ENCODE measurements around the gene SEC11A.
A peak's percentile ranks its signal among the peaks of the same experiment; 100 is the strongest.
"Not testable (repeated sequence)": the region's sequence is repeated elsewhere in the genome, so short reads cannot be mapped to it uniquely, and the experiment has no call there.

SEC11A gene

DNA sequence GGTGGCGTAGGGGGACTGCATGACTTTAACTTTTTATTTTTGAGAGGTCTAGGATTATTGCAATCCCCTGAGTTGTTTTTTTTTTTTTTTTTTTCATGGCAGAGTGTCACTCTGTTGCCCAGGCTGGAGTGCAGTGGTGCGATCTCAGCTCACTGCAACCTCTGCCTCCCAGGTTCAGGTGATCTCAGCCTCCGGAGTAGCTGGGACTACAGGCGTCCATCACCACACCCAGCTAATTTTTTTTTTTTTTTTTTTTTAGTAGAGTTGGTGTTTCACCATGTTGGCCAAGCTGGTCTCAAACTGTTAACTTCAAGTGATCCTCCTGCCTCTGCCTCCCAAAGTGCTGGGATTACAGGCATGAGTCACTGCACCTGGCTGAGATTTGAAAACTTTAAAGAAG lies 39.0 kb upstream of the SEC11A start:
- H3K27ac ChIP-seq (ENCODE audit: low read depth in 2 of 2, low read length in 2 of 2); H3K9ac ChIP-seq (ENCODE audit: low read depth in 1 of 2, low read length in 2 of 2); H3K4me3 ChIP-seq (ENCODE audit: low read length in 2 of 2); H3K9me3 ChIP-seq (ENCODE audit: control insufficient read depth in 2 of 2, low read length in 2 of 2); H3K36me3 ChIP-seq (ENCODE audit: control insufficient read depth in 2 of 2, insufficient read depth in 2 of 2, low read length in 2 of 2); H3K27me3 ChIP-seq (ENCODE audit: control insufficient read depth in 2 of 2, insufficient read depth in 2 of 2, low read length in 2 of 2): not testable (repeated sequence)
- peaks cover 39 to 43% of the 10 kb centered on the region in 2 donors for H3K4me1 ChIP-seq (ENCODE audit: control insufficient read depth in 2 of 2, insufficient read depth in 2 of 2, low read length in 2 of 2)

DNA sequence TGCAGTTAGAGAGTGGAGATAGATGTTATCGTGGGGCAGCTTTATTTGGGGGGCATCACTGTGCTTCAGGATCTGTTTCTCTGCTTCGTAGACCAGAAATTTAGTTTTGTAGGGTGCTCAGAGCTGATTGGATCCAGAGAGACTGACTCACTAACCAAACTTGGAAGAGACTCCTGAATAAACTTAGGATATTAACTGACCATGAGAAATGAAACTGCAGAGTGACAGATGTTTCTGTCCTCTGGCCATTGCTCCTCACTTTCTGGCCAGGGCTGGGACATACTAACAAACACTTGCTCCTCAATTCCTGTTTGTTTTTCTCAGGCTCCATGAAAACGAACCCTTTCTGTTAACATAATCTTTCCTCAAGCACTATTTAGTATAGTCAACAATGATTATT lies 36.8 kb upstream of the SEC11A start:
- no peak overlapping the region for H3K4me3 ChIP-seq (ENCODE audit: low read length in 2 of 2)
- H3K36me3 ChIP-seq (ENCODE audit: control insufficient read depth in 2 of 2, insufficient read depth in 2 of 2, low read length in 2 of 2) = no peaks in the 10 kb centered on the region
- H3K27me3 ChIP-seq (ENCODE audit: control insufficient read depth in 2 of 2, insufficient read depth in 2 of 2, low read length in 2 of 2) = no peaks in the 10 kb centered on the region
- H3K9ac ChIP-seq (ENCODE audit: low read depth in 1 of 2, low read length in 2 of 2) = no peak overlapping the region
- no peaks in the 10 kb centered on the region for H3K9me3 ChIP-seq (ENCODE audit: control insufficient read depth in 2 of 2, low read length in 2 of 2)
- H3K27ac ChIP-seq (ENCODE audit: low read depth in 2 of 2, low read length in 2 of 2) = peak overlapping the region; percentile 6 to 38
- H3K4me1 ChIP-seq (ENCODE audit: control insufficient read depth in 2 of 2, insufficient read depth in 2 of 2, low read length in 2 of 2) = peaks cover 34 to 45% of the 10 kb centered on the region in 2 donors

DNA sequence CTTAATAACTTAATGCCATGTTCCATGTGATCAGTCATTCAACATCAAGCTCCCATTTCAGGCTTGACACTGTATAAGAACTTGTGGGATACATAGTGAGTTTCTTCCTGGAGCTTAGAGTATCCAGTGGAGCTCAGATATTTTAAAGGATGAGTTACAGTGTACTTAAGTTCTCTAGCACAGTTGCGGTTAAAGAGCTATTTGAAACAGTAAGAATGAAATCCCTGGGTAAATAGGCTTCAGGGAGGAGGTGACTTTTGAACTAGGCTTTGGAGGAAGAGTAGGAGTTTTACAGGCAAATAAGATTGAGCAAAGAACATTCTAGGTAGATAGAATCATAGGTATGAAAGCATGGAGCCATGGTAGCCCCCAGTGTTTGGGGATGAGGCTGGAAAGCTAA lies 36.3 kb upstream of the SEC11A start:
- H3K4me1 ChIP-seq (ENCODE audit: control insufficient read depth in 2 of 2, insufficient read depth in 2 of 2, low read length in 2 of 2) = peaks cover 38 to 50% of the 10 kb centered on the region in 2 donors
- H3K36me3 ChIP-seq (ENCODE audit: control insufficient read depth in 2 of 2, insufficient read depth in 2 of 2, low read length in 2 of 2) = no peaks in the 10 kb centered on the region
- peak overlapping the region; percentile 6 to 38 for H3K27ac ChIP-seq (ENCODE audit: low read depth in 2 of 2, low read length in 2 of 2)
- no peak overlapping the region for H3K4me3 ChIP-seq (ENCODE audit: low read length in 2 of 2)
- H3K9ac ChIP-seq (ENCODE audit: low read depth in 1 of 2, low read length in 2 of 2) = no peak overlapping the region
- H3K27me3 ChIP-seq (ENCODE audit: control insufficient read depth in 2 of 2, insufficient read depth in 2 of 2, low read length in 2 of 2) = no peaks in the 10 kb centered on the region
- H3K9me3 ChIP-seq (ENCODE audit: control insufficient read depth in 2 of 2, low read length in 2 of 2) = no peaks in the 10 kb centered on the region

DNA sequence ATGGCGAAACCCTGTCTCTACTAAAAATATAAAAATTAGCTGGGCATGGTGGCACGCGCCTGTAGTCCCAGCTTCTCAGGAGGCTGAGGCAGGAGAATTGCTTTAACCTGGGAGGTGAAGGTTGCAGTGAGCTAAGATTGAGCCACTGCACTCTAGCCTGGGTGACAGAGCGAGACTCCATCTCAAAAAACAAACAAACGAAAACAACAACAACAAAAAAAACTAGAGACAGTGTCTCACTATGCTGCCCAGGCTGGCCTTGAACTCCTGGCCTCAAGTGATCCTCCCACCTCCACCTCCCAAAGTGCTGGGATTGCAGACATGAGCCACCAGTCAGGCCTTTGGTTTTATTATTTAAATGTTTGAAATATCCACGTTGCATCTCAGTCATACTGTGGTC lies 35.8 kb upstream of the SEC11A start:
- H3K9ac ChIP-seq (ENCODE audit: low read depth in 1 of 2, low read length in 2 of 2); H3K27me3 ChIP-seq (ENCODE audit: control insufficient read depth in 2 of 2, insufficient read depth in 2 of 2, low read length in 2 of 2); H3K4me3 ChIP-seq (ENCODE audit: low read length in 2 of 2); H3K9me3 ChIP-seq (ENCODE audit: control insufficient read depth in 2 of 2, low read length in 2 of 2); H3K36me3 ChIP-seq (ENCODE audit: control insufficient read depth in 2 of 2, insufficient read depth in 2 of 2, low read length in 2 of 2); H3K27ac ChIP-seq (ENCODE audit: low read depth in 2 of 2, low read length in 2 of 2): not testable (repeated sequence)
- peaks cover 41 to 54% of the 10 kb centered on the region in 2 donors for H3K4me1 ChIP-seq (ENCODE audit: control insufficient read depth in 2 of 2, insufficient read depth in 2 of 2, low read length in 2 of 2)

DNA sequence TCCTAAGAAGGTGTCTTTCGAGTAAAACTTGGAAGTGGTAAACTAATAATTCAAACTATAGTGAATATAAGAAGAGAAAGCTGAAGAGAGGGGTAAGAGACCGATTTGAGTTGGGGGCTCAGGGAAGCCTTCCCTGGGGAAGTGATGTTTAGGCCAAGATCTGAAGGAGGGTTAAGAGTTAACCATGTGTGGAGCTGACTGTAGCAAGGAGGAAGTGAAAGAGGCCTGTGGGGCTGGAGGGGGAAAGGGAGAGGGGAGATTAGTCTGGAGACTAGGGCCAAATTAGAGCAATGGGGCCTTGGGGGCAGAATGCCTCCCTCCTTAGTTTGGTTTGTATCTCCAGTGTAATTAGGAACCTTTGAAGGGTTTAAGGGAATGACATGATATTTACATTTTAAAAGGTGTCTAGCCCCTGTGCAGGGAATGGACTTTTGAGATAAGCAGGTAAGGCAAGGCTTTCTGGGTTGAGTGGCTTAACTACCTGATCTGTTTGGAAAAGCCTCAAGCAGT lies 34.7 kb upstream of the SEC11A start:
- Histone ChIP-seq H3K4me3 (ENCODE audit: low read length in 2 of 2) (peak overlapping the region in 1 of 2 donors; percentile 93), H3K9ac (ENCODE audit: low read depth in 1 of 2, low read length in 2 of 2) (peak overlapping the region; percentile 27 to 56), H3K27me3 (ENCODE audit: control insufficient read depth in 2 of 2, insufficient read depth in 2 of 2, low read length in 2 of 2) (no peaks in the 10 kb centered on the region), H3K27ac (ENCODE audit: low read depth in 2 of 2, low read length in 2 of 2) (no peak overlapping the region), H3K36me3 (ENCODE audit: control insufficient read depth in 2 of 2, insufficient read depth in 2 of 2, low read length in 2 of 2) (no peaks in the 10 kb centered on the region), H3K4me1 (ENCODE audit: control insufficient read depth in 2 of 2, insufficient read depth in 2 of 2, low read length in 2 of 2) (peaks cover 39 to 50% of the 10 kb centered on the region in 2 donors), H3K9me3 (ENCODE audit: control insufficient read depth in 2 of 2, low read length in 2 of 2) (no peaks in the 10 kb centered on the region)

DNA sequence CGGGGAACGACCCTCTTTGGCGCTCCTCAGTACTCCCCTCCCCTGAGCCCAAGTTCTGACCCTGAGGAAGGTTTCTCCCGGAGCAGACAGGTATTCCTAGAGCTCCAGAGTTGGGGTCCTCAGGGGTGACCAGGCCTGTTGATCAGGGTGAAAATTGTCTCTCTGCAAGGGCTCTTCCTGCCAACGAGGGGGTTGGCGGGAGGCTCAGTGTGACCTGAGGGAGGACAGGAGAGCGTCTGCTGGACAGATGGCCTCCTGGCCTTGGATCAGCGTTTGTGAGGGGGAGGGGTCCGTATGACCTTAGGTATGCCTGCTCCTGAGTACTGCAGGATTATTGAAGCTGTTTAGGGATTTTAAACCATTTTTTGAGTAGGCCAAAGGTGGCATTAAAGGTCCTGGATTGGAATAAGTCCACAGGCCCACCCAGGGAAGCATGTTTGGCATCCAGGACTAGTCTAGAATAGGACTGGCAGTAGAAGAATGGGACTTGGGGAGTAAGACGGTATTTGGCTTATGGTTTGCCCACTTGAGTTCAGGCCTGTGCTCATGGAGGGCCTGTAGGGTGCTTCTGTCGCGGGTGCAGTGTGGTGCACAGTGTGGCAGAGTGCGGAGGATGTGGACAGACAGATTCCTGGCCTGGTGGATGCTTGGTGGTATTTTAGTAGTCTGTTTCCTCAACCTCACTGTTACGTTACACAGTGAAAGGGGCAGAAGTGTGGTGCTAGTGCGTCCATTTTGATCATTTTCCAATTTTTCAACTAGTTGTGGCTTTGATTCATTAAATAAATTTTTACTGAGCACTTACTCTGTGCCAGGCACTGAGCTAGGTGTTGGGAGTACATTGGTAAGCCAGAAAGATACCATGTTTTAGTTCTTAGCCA lies 33.4 kb upstream of the SEC11A start:
- peak overlapping the region; percentile 84 to 100 for H3K27ac ChIP-seq (ENCODE audit: low read depth in 2 of 2, low read length in 2 of 2)

DNA sequence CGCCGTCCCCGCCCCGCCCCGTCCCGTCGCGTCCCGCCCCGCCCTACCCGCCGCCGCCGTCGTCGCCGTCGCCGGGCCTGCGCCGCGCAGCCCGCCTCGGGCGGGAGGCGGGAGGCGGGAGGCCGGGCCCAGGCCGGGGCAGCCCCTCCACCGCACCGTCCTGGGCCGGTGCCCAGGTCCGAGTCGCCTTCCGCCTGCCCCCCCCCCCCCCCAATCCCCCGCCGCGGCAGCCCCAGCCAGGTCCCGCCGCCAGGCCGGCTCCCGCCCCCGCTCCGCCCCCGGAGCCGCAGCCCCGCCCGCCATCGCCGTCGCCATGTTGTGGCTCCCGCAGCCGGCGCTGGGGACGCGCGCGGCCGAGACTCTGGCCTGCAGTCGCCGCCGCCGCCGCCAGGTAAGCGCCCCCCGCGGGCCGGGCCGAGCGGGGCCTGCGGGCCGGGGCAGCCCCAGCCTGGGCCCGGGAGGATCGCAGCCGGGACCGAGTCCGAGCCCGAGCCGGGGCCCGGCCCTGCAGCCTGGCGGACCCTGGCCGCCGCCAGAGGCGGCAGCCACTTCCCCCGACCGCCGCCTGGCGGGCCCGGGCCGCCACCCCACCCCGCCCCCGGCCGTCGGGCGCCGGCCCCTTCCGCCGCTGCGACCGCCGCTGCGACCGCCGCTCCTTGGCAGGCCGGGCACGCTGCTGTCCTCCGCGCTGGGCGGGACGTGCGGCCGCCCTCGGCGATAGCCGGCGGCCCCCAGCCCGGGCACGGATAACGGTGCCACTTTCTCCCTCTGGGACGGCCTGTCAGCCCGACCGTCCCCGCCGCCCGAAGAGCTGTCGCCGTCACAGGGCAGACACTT lies 32.6 kb upstream of the SEC11A start, which contains the start of gene ZNF592:
Gene ZNF592, plus strand, starts transcription at position 319 of the 837 bp plus-strand sequence. CDS start 34,084 bp downstream, outside the sequence.
- Histone ChIP-seq H3K4me1 (ENCODE audit: control insufficient read depth in 2 of 2, insufficient read depth in 2 of 2, low read length in 2 of 2) (peaks cover 28 to 36% of the 10 kb centered on the region in 2 donors), H3K9ac (ENCODE audit: low read depth in 1 of 2, low read length in 2 of 2) (peak within 1 kb of the TSS; percentile 98 to 99), H3K27ac (ENCODE audit: low read depth in 2 of 2, low read length in 2 of 2) (peak within 1 kb of the TSS; percentile 99 to 100), H3K36me3 (ENCODE audit: control insufficient read depth in 2 of 2, insufficient read depth in 2 of 2, low read length in 2 of 2) (no peaks in the 10 kb centered on the region), H3K9me3 (ENCODE audit: control insufficient read depth in 2 of 2, low read length in 2 of 2) (no peaks in the 10 kb centered on the region), H3K27me3 (ENCODE audit: control insufficient read depth in 2 of 2, insufficient read depth in 2 of 2, low read length in 2 of 2) (no peaks in the 10 kb centered on the region), H3K4me3 (ENCODE audit: low read length in 2 of 2) (peak within 1 kb of the TSS; percentile 92 to 93)

More for the DNA sequence above, 33.4 kb upstream of the SEC11A start:
- H3K36me3 ChIP-seq (ENCODE audit: control insufficient read depth in 2 of 2, insufficient read depth in 2 of 2, low read length in 2 of 2) = no peaks in the 10 kb centered on the region
- H3K9ac ChIP-seq (ENCODE audit: low read depth in 1 of 2, low read length in 2 of 2) = peak overlapping the region; percentile 87 to 95
- H3K4me3 ChIP-seq (ENCODE audit: low read length in 2 of 2) = peak overlapping the region; percentile 92 to 93
- peaks cover 36 to 44% of the 10 kb centered on the region in 2 donors for H3K4me1 ChIP-seq (ENCODE audit: control insufficient read depth in 2 of 2, insufficient read depth in 2 of 2, low read length in 2 of 2)
- no peaks in the 10 kb centered on the region for H3K27me3 ChIP-seq (ENCODE audit: control insufficient read depth in 2 of 2, insufficient read depth in 2 of 2, low read length in 2 of 2)
- no peaks in the 10 kb centered on the region for H3K9me3 ChIP-seq (ENCODE audit: control insufficient read depth in 2 of 2, low read length in 2 of 2)

DNA sequence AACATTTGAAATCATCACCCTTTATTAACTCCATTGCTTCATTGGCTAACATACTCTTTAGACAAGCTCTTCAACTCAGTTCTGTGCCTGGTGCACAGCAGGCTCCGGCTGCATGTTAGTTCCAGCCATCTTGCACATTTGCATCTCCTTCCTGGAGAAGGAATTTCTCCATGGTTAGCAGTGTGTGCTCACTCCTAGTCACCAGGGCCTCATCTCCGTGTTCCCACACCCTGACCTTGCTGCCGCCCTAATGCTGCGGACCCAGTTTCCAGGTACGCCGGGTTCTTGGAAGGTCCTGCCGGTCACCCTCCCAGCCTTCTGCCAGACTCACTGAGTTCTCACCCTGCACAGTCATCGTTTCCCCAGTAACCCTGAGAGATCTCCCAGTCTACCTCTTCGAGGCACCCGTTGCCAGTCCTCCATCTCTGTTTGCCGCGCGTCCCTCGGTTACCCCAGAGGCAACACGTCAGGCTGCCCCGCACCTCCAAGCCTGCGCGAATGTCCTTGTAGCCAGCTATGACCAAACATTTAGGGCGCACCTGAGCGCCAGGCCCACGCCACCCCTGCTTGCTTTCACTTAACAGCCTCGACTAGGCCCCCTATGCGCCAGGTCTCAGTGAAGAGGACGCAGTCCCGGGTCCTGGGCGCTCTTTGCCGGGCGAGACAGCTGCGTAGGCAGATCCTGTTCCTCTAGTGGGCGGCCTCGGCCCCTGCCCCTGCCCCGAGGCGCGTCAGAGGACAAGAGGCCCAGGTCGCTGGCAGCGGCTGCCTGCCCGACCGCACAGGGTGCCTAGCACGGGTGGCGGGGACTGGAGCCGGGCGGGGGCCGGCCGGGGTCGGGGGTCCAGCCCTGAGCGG lies 31.7 kb upstream of the SEC11A start:
- Histone ChIP-seq H3K36me3 (ENCODE audit: control insufficient read depth in 2 of 2, insufficient read depth in 2 of 2, low read length in 2 of 2) (no peaks in the 10 kb centered on the region), H3K9me3 (ENCODE audit: control insufficient read depth in 2 of 2, low read length in 2 of 2) (no peaks in the 10 kb centered on the region), H3K4me3 (ENCODE audit: low read length in 2 of 2) (peak overlapping the region; percentile 88), H3K4me1 (ENCODE audit: control insufficient read depth in 2 of 2, insufficient read depth in 2 of 2, low read length in 2 of 2) (peaks cover 28 to 30% of the 10 kb centered on the region in 2 donors), H3K9ac (ENCODE audit: low read depth in 1 of 2, low read length in 2 of 2) (peak overlapping the region; percentile 98 to 99), H3K27me3 (ENCODE audit: control insufficient read depth in 2 of 2, insufficient read depth in 2 of 2, low read length in 2 of 2) (no peaks in the 10 kb centered on the region), H3K27ac (ENCODE audit: low read depth in 2 of 2, low read length in 2 of 2) (peak overlapping the region; percentile 99 to 100)

DNA sequence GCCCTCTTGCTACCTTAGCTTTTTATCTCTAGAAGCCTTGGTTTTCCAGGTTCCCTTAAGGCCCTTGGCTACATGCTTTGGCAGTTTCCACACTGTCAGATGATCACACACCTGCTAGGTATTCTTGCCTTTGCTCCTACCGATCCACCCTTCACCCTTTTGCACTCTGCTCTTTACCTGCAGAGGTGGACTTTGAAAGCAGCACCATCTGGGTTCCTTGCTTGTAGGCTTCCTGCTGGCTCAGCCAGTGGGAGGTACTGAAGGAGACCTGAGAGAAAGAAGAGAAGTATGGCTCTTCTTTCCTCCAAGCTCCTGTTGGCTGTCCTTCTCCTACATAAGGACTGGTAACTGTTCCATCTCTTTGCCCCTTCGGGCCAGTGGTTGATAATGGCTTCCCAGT lies 25.2 kb upstream of the SEC11A start:
- H3K27me3 ChIP-seq (ENCODE audit: control insufficient read depth in 2 of 2, insufficient read depth in 2 of 2, low read length in 2 of 2) = no peaks in the 10 kb centered on the region
- no peaks in the 10 kb centered on the region for H3K36me3 ChIP-seq (ENCODE audit: control insufficient read depth in 2 of 2, insufficient read depth in 2 of 2, low read length in 2 of 2)
- H3K4me3 ChIP-seq (ENCODE audit: low read length in 2 of 2) = no peak overlapping the region
- H3K9me3 ChIP-seq (ENCODE audit: control insufficient read depth in 2 of 2, low read length in 2 of 2) = no peaks in the 10 kb centered on the region
- H3K27ac ChIP-seq (ENCODE audit: low read depth in 2 of 2, low read length in 2 of 2) = peak overlapping the region; percentile 74
- H3K9ac ChIP-seq (ENCODE audit: low read depth in 1 of 2, low read length in 2 of 2) = peak overlapping the region; percentile 10 to 23
- peaks cover 4 to 7% of the 10 kb centered on the region in 2 donors for H3K4me1 ChIP-seq (ENCODE audit: control insufficient read depth in 2 of 2, insufficient read depth in 2 of 2, low read length in 2 of 2)

All from mucosa of rectum (tissue), 2 donors.